Left lung (tissue), 10 donors: ENCODE results near the gene RAPGEF4. TPM values are rescaled to one million over a fixed set of nuclear protein-coding genes. Genes with fewer than 3 reads are reported as not detected.
"Not testable (repeated sequence)": the region's sequence is repeated elsewhere in the genome, so short reads cannot be mapped to it uniquely, and the experiment has no call there.

Experiments
- ATAC-seq: fragments of 200-7000 bp; cut with Tn5 transposase; one replicate; pipeline ENCODE4 v1.9.1; 2020; ENCODE audit warnings: moderate library complexity
- DNase-seq, 4 donors: peaks; one replicate each; pipeline ENCODE4 v3.0.0-alpha.2; 2013 to 2020
- H3K27ac ChIP-seq, 2 donors: fragments of 200-600 bp; sonication (generic) in 1 of 2; one replicate each; pipeline versions ENCODE4 v1.5.0 to v1.8.0; 2020 to 2021
- H3K27me3 ChIP-seq, 2 donors: fragments of 200-600 bp; sonication (generic) in 1 of 2; one replicate each; pipeline versions ENCODE4 v1.5.0 to v1.8.0; 2020 to 2021
- H3K36me3 ChIP-seq, 2 donors: fragments of 200-600 bp; sonication (generic) in 1 of 2; one replicate each; pipeline versions ENCODE4 v1.5.0 to v1.8.0; 2020 to 2021
- H3K4me1 ChIP-seq, 2 donors: fragments of 200-600 bp; one replicate each; pipeline ENCODE4 v1.8.0; 2021
- H3K4me3 ChIP-seq, 2 donors: fragments of 200-600 bp; sonication (generic) in 1 of 2; one replicate each; pipeline versions ENCODE4 v1.5.0 to v1.8.0; 2020 to 2021; ENCODE audit warnings: mild to moderate bottlenecking in 1 of 2
- H3K9me3 ChIP-seq, 2 donors: fragments of 200-600 bp; sonication (generic) in 1 of 2; one replicate each; pipeline versions ENCODE4 v1.5.0 to v1.8.0; 2020 to 2021
- intact Hi-C, 2 donors: fragments of 100-400 bp; cut with DNase I; formaldehyde crosslinking; loops; one replicate each; pipeline versions ENCODE4 v1.11.2 to v1.14.2; 2022
- polyA plus RNA-seq, 6 donors: library from polyadenylated mRNA; unstranded; fragments of 120-200 nt; gene quantifications; one replicate each; pipeline ENCODE4 v1.2.1, GENCODE V29; 2013; ENCODE audit not compliant: insufficient read length in 6 of 6
- total RNA-seq, 2 donors: library from RNA; stranded (reverse); fragmentation: NEBNext Ultra II Directional; extraction: Animal tissue kit (Norgen Biotek cat#: 25700); gene quantifications; one replicate each; pipeline ENCODE4 v1.2.1, GENCODE V29; 2021
- TF ChIP-seq, protein P1 (sequence below), 2 donors: fragments of 200-600 bp; sonication (generic) in 1 of 2; IDR thresholded peaks; one replicate each; pipeline versions ENCODE4 v1.5.0 to v1.8.0; 2021; ENCODE audit warnings: antibody characterized with exemption in 2 of 2
- donor health status: DM: no; HTN: yes; CAD: no.
- donor health status: DM: no; HTN: no; CAD: no.

RAPGEF4 gene
- total and polyA plus RNA-seq, 8 donors, result 9.1 to 16.2 (median 11.8) TPM

- no peak for ATAC-seq
- H3K4me1 ChIP-seq, result no peaks in the 10 kb centered on the region
- peaks cover 0 to 7% of the 10 kb centered on the region in 2 donors for H3K9me3 ChIP-seq
These were observed 10.0 kb downstream of the RAPGEF4 start for GRCh38 chr2:172745636-172746035.

DNA sequence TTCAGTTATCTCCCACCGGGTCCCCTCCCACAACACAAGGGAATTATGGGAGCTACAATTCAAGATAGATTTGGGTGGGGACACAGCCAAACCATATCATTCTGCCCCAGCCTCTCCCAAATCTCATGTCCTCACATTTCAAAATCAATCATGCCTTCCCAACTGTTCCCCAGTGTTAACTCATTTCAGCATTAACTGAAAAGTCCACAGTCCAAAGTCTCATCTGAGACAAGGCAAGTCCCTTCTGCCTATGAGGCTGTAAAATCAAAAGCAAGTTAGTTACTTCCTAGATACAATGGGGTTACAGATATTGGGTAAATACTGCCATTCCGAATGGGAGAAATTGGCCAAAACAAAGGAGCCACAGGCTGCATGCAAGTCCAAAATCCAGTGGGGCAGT, 12.9 kb downstream of the RAPGEF4 start:
- H3K27me3 ChIP-seq, intact Hi-C loops, H3K27ac ChIP-seq, H3K4me3 ChIP-seq, H3K36me3 ChIP-seq, H3K4me1 ChIP-seq, ATAC-seq, DNase-seq, H3K9me3 ChIP-seq: not testable (repeated sequence)

More at GRCh38 chr2:172745636-172746035, 10.0 kb downstream of the RAPGEF4 start:
- no peak for DNase-seq
- H3K36me3 ChIP-seq, result no peaks in the 10 kb centered on the region
- H3K4me3 ChIP-seq, result no peak overlapping the region
- H3K27me3 ChIP-seq, result no peaks in the 10 kb centered on the region
- TF ChIP-seq, protein P1, sequence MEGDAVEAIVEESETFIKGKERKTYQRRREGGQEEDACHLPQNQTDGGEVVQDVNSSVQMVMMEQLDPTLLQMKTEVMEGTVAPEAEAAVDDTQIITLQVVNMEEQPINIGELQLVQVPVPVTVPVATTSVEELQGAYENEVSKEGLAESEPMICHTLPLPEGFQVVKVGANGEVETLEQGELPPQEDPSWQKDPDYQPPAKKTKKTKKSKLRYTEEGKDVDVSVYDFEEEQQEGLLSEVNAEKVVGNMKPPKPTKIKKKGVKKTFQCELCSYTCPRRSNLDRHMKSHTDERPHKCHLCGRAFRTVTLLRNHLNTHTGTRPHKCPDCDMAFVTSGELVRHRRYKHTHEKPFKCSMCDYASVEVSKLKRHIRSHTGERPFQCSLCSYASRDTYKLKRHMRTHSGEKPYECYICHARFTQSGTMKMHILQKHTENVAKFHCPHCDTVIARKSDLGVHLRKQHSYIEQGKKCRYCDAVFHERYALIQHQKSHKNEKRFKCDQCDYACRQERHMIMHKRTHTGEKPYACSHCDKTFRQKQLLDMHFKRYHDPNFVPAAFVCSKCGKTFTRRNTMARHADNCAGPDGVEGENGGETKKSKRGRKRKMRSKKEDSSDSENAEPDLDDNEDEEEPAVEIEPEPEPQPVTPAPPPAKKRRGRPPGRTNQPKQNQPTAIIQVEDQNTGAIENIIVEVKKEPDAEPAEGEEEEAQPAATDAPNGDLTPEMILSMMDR (IDR thresholded peaks at IDR 0.05), result no peak
- intact Hi-C loops, result no loop called here
- no peak overlapping the region for H3K27ac ChIP-seq

DNA sequence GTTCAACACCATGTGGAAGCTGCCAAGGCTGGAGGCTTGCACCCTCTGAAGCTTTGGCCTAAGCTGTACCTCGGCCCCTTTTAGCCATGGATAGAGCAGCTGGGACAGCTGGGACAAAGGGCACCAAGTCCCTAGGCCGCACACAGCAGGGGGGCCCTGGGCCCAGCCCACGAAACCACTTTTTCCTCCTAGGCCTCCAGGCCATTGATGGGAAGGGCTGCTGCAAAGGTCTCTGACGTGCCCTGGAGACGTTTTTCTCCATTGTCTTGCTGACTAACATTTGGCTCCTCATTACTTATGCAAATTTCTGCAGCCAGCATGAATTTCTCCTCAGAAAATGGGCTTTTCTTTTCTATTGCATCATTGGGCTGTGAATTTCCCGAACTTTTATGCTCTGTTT, 13.7 kb downstream of the RAPGEF4 start:
- Histone ChIP-seq H3K4me3 (no peak overlapping the region), H3K36me3 (no peaks in the 10 kb centered on the region), H3K9me3 (peaks cover 0 to 2% of the 10 kb centered on the region in 2 donors), H3K27ac (no peak overlapping the region), H3K4me1 (no peaks in the 10 kb centered on the region), H3K27me3 (no peaks in the 10 kb centered on the region)
- intact Hi-C loops, result no loop called here
- ATAC-seq (no peak), DNase-seq (no peak)
- TF ChIP-seq, protein P1 (IDR thresholded peaks at IDR 0.05), result no peak

- Histone ChIP-seq H3K27me3 (no peaks in the 10 kb centered on the region), H3K27ac (no peak overlapping the region), H3K4me3 (no peak overlapping the region), H3K36me3 (no peaks in the 10 kb centered on the region), H3K4me1 (no peaks in the 10 kb centered on the region), H3K9me3 (no peaks in the 10 kb centered on the region)
- TF ChIP-seq, protein P1 (IDR thresholded peaks at IDR 0.05), result no peak
- ATAC-seq, result no peak
- no peak for DNase-seq
- intact Hi-C loops, result no loop called here
These were observed 15.9 kb downstream of the RAPGEF4 start for GRCh38 chr2:172751564-172751963.

- intact Hi-C loops, result no loop called here
- H3K27ac ChIP-seq, result no peak overlapping the region
- TF ChIP-seq, protein P1 (IDR thresholded peaks at IDR 0.05), result no peak
- H3K4me1 ChIP-seq, result no peaks in the 10 kb centered on the region
- H3K4me3 ChIP-seq, result no peak overlapping the region
- H3K9me3 ChIP-seq, result no peaks in the 10 kb centered on the region
- ATAC-seq (no peak), DNase-seq (no peak)
- H3K27me3 ChIP-seq, result peaks cover 2 to 5% of the 10 kb centered on the region in 2 donors
- H3K36me3 ChIP-seq, result no peaks in the 10 kb centered on the region
These were observed 18.0 kb downstream of the RAPGEF4 start for GRCh38 chr2:172753610-172754009.

DNA sequence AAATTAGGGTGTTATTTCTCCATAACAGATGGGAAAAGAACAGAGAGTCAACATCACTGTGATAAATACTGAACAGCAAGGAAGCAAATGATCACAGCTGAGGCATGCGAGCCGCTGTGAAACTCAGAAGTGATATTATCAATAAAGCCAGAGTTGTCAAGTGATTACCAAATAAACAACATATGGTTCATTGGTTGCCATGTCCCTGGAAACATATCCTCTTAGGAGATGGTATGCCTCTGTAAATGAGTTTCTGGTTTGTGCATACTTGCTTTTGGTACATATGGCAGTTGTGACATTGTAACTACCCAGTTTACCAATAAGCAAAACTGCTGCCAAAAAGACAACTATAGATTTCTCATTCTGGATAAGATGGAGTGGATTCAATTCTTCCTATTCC, 23.8 kb downstream of the RAPGEF4 start:
- Histone ChIP-seq H3K27ac (no peak overlapping the region), H3K4me3 (no peak overlapping the region), H3K27me3 (peaks cover 2 to 5% of the 10 kb centered on the region in 2 donors), H3K9me3 (peaks cover 0 to 13% of the 10 kb centered on the region in 2 donors), H3K36me3 (no peaks in the 10 kb centered on the region), H3K4me1 (no peaks in the 10 kb centered on the region)
- no peak for ATAC-seq
- TF ChIP-seq, protein P1 (IDR thresholded peaks at IDR 0.05), result no peak
- intact Hi-C loops, result no loop called here
- no peak for DNase-seq
